ENCODE results near the gene PDZRN3. TPM values are rescaled to one million over a fixed set of nuclear protein-coding genes. Genes with fewer than 3 reads are reported as not detected.

Gene PDZRN3
- polyA plus RNA-seq, 12 donors = 71.1 to 111 (median 87.2) TPM; not detected in 1

- DNase-seq = no peak
Observed at GRCh38 chr3:73393005-73393404, 231.7 kb downstream of the PDZRN3 start.

- no peak for DNase-seq
Observed at GRCh38 chr3:73391984-73392383, 232.8 kb downstream of the PDZRN3 start.

- DNase-seq = no peak
Observed at GRCh38 chr3:73389928-73390327, 234.8 kb downstream of the PDZRN3 start.

GRCh38 chr3:73389117-73389813 lies 235.5 kb downstream of the PDZRN3 start:
- DNase-seq = no peak

GRCh38 chr3:73385568-73385967 lies 239.2 kb downstream of the PDZRN3 start:
- peak; percentile 58 for DNase-seq

GRCh38 chr3:73384091-73384906 lies 240.4 kb downstream of the PDZRN3 start:
- DNase-seq = no peak

- DNase-seq = no peak
Observed at GRCh38 chr3:73383470-73384049, 241.2 kb downstream of the PDZRN3 start.

GRCh38 chr3:73381551-73381950 lies 243.2 kb downstream of the PDZRN3 start:
- DNase-seq = no peak

GRCh38 chr3:73380735-73381532 lies 243.8 kb downstream of the PDZRN3 start:
- DNase-seq = no peak

- DNase-seq = no peak
Observed at GRCh38 chr3:73379465-73379864, 245.3 kb downstream of the PDZRN3 start.

GRCh38 chr3:73378207-73378606 lies 246.5 kb downstream of the PDZRN3 start:
- DNase-seq = no peak

- DNase-seq = peak; percentile 91
Observed at GRCh38 chr3:73365756-73366397, 258.9 kb downstream of the PDZRN3 start.

GRCh38 chr3:73364517-73364916 lies 260.2 kb downstream of the PDZRN3 start:
- no peak for DNase-seq

- no peak for DNase-seq
Observed at GRCh38 chr3:73363093-73363492, 261.6 kb downstream of the PDZRN3 start.

GRCh38 chr3:73361591-73361990 lies 263.1 kb downstream of the PDZRN3 start:
- no peak for DNase-seq

- no peak for DNase-seq
Observed at GRCh38 chr3:73353649-73354217, 271.0 kb downstream of the PDZRN3 start.

GRCh38 chr3:73352841-73353645 lies 271.7 kb downstream of the PDZRN3 start:
- no peak for DNase-seq

- no peak for DNase-seq
Observed at GRCh38 chr3:73351423-73352071, 273.2 kb downstream of the PDZRN3 start.

GRCh38 chr3:73350996-73351395 lies 273.7 kb downstream of the PDZRN3 start:
- DNase-seq = no peak

- no peak for DNase-seq
Observed at GRCh38 chr3:73349657-73350056, 275.1 kb downstream of the PDZRN3 start.

Data from muscle of arm (tissue), 12 donors.